Panc1 (cell line): Measurements from ENCODE around the gene CHCHD3.

ENCODE experiments used
- CTCF ChIP-seq: fragments of 450-650 bp; IDR thresholded peaks from 2 replicates; pipeline ENCODE4 v1.5.1; 2017; ENCODE audit warnings: mild to moderate bottlenecking
- TCF7L2 ChIP-seq: IDR thresholded peaks from 2 replicates; pipeline ENCODE4 v1.6.1; 2011; ENCODE audit warnings: mild to moderate bottlenecking, low read depth, low read length, inconsistent platforms

GRCh38 chr7:132980402-132980801 is 101.5 kb downstream of the CHCHD3 start:
- no peak for TF ChIP-seq CTCF
- no peak for TF ChIP-seq TCF7L2
